Endothelial cell of umbilical vein (primary cell): ENCODE measurements around the gene NRP2. TPM values are rescaled to one million over a fixed set of nuclear protein-coding genes. Genes with fewer than 3 reads are reported as not detected.

Experiments used
- BruUV-seq: library from RNA; stranded (reverse); fragments of 400-500 nt; replicated peaks from 2 replicates; lab custom pipeline; 2021; lab: Mats Ljungman, UMichigan
- CTCF ChIA-PET: fragments of 300-600, 350-600 bp; sonication (Branson Sonifier 250); formaldehyde crosslinking; loops from one replicate; lab custom pipeline; 2021; ENCODE audit warnings: antibody characterized with exemption, inconsistent platforms; lab: Charles Lee
- POLR2A ChIA-PET: fragments of 300-600, 350-600 bp; sonication (Branson Sonifier 250); formaldehyde crosslinking; loops from one replicate; lab custom pipeline; 2021; ENCODE audit warnings: antibody characterized with exemption, inconsistent platforms; lab: Charles Lee
- DNase-seq: peaks from one replicate; pipeline ENCODE4 v3.0.0-alpha.2; 2011; ENCODE audit warnings: low read depth, low spot score
- FAIRE-seq: peaks from 2 replicates; lab custom pipeline; 2011; peaks lifted over from hg19 to GRCh38; lab: Jason Lieb, UNC
- H2AFZ ChIP-seq: 2 replicates; pipeline ENCODE4 v1.6.0; 2012; ENCODE audit warnings: low read depth, low read length, control low read depth, inconsistent platforms
- H3K27ac ChIP-seq: 2 replicates; pipeline ENCODE4 v1.5.1; 2011; ENCODE audit warnings: low read depth, mild to moderate bottlenecking, control low read depth, low read length, moderate library complexity; ENCODE audit not compliant: insufficient read depth
- H3K27me3 ChIP-seq, 2 experiments: 2 replicates each; pipeline versions ENCODE4 v1.6.0 to v1.6.1; 2011; ENCODE audit warnings: low read length in 2 of 2, mixed read lengths in 1 of 2; ENCODE audit not compliant: control insufficient read depth in 2 of 2, insufficient read depth in 2 of 2
- H3K36me3 ChIP-seq, 2 experiments: 2 replicates in 1 of 2; 3 replicates in 1 of 2; pipeline ENCODE4 v1.5.1; 2011; ENCODE audit warnings: low read length in 2 of 2, mild to moderate bottlenecking in 1 of 2, moderate library complexity in 1 of 2; ENCODE audit not compliant: control insufficient read depth in 2 of 2, insufficient read depth in 2 of 2; ENCODE audit errors: extremely low read depth in 1 of 2
- H3K4me1 ChIP-seq: 3 replicates; pipeline ENCODE4 v1.5.1; 2011; ENCODE audit warnings: mild to moderate bottlenecking, low read length; ENCODE audit not compliant: control insufficient read depth, insufficient read depth; ENCODE audit errors: extremely low read depth
- H3K4me2 ChIP-seq: 2 replicates; pipeline ENCODE4 v1.6.1; 2011; ENCODE audit warnings: low read length, control low read depth, mixed read lengths; ENCODE audit not compliant: insufficient read depth
- H3K4me3 ChIP-seq, 3 experiments: fragments of 200-600 bp in 1 of 3; sonication (generic), shearing (Covaris generic) in 1 of 3; replicated peaks in 1 of 3; 2 replicates each; pipeline ENCODE4 v1.5.1; 2011 to 2016; ENCODE audit warnings: control low read depth in 3 of 3, low read length in 3 of 3, mild to moderate bottlenecking in 2 of 3, inconsistent platforms in 1 of 3, low read depth in 1 of 3, moderate library complexity in 1 of 3; ENCODE audit not compliant: insufficient read depth in 1 of 3
- H3K79me2 ChIP-seq: 2 replicates; pipeline ENCODE4 v1.6.0; 2012; ENCODE audit warnings: low read length, inconsistent platforms; ENCODE audit not compliant: control insufficient read depth, insufficient read depth
- H3K9ac ChIP-seq: replicated peaks from 2 replicates; pipeline ENCODE3; 2011; ENCODE audit warnings: low read length, control low read depth; ENCODE audit not compliant: insufficient read depth; ENCODE audit errors: extremely low read depth
- H3K9me1 ChIP-seq: replicated peaks from 3 replicates; pipeline ENCODE4 v1.6.0; 2011; ENCODE audit warnings: mild to moderate bottlenecking, low read length; ENCODE audit not compliant: control insufficient read depth, insufficient read depth; ENCODE audit errors: extremely low read depth
- H3K9me3 ChIP-seq: replicated peaks from 2 replicates; pipeline ENCODE4 v1.5.1; 2012; ENCODE audit warnings: low read length, inconsistent platforms; ENCODE audit not compliant: control insufficient read depth, insufficient read depth
- H4K20me1 ChIP-seq: replicated peaks from 2 replicates; pipeline ENCODE3; 2011; ENCODE audit warnings: mild to moderate bottlenecking, low read length; ENCODE audit not compliant: control insufficient read depth, insufficient read depth; ENCODE audit errors: extremely low read depth
- EZH2 ChIP-seq: IDR thresholded peaks from 2 replicates; pipeline ENCODE4 v1.6.1; 2012; ENCODE audit warnings: borderline replicate concordance, low read depth, mild to moderate bottlenecking, moderate library complexity, low read length, inconsistent platforms; ENCODE audit not compliant: severe bottlenecking
- FOS ChIP-seq: IDR thresholded peaks from 2 replicates; pipeline ENCODE4 v1.6.1; 2011; ENCODE audit warnings: mild to moderate bottlenecking, low read length, moderate library complexity, borderline replicate concordance; ENCODE audit not compliant: insufficient read depth
- GATA2 ChIP-seq: IDR thresholded peaks from 2 replicates; pipeline ENCODE4 v1.7.0; 2011; ENCODE audit warnings: low read depth, mild to moderate bottlenecking, moderate library complexity, mixed read lengths, low read length; ENCODE audit not compliant: insufficient read length, insufficient read depth
- JUN ChIP-seq: IDR thresholded peaks from 2 replicates; pipeline ENCODE4 v1.6.1; 2011; ENCODE audit warnings: borderline replicate concordance, low read depth; ENCODE audit not compliant: insufficient read length, insufficient read depth
- MYC ChIP-seq: IDR thresholded peaks from one replicate; pipeline ENCODE4 v1.6.1; 2011; ENCODE audit warnings: mild to moderate bottlenecking, low read depth, low read length
- POLR2A ChIP-seq: IDR thresholded peaks from 2 replicates; pipeline ENCODE4 v1.6.1; 2012; ENCODE audit warnings: low read depth, mild to moderate bottlenecking, control low read depth, low read length
- POLR2AphosphoS5 ChIP-seq: IDR thresholded peaks from 2 replicates; pipeline ENCODE4 v1.6.1; 2012; ENCODE audit warnings: low read depth, mild to moderate bottlenecking, control low read depth, low read length, moderate library complexity; ENCODE audit not compliant: insufficient read depth
- dilution Hi-C: fragments of 300-500 bp; cut with MboI; formaldehyde crosslinking; loops from one replicate; pipeline ENCODE4 v1.15.0; 2019; ENCODE audit warnings: low sequenced_read_pairs; ENCODE audit not compliant: extremely low pct_ligation_motif_present
- intact Hi-C: fragments of 100-400 bp; cut with micrococcal nuclease; formaldehyde crosslinking; loops from one replicate; pipeline ENCODE4 v1.10.0; 2022
- polyA plus RNA-seq, 4 experiments: library from polyadenylated mRNA; depleted of rRNA in 3 of 4; stranded (reverse) in 3 of 4; unstranded in 1 of 4; fragments of >200 nt; gene quantifications; 2 replicates each; pipeline versions ENCODE4 v1.2.1 to v1.2.3, GENCODE V29; 2011 to 2012; ENCODE audit warnings: missing spikeins in 1 of 4
- total RNA-seq: library from RNA; stranded (reverse); gene quantifications from 2 replicates; pipeline ENCODE4 v1.2.3, GENCODE V29; 2021
- TF ChIP-seq, protein P1 (sequence below), 2 donors: IDR thresholded peaks; 1 replicate in 1 of 2; 2 replicates in 1 of 2; pipeline ENCODE4 v1.5.1; 2011; ENCODE audit warnings: low read length in 2 of 2, mild to moderate bottlenecking in 2 of 2, moderate library complexity in 2 of 2, control low read depth in 1 of 2, inconsistent platforms in 1 of 2, low read depth in 1 of 2; ENCODE audit not compliant: insufficient read depth in 1 of 2; ENCODE audit errors: extremely low read depth in 1 of 2
- TF ChIP-seq, protein P2 (sequence below): IDR thresholded peaks from 2 replicates; pipeline ENCODE4 v1.6.1; 2011; ENCODE audit not compliant: insufficient read depth, insufficient read length

Gene NRP2
- total and polyA plus RNA-seq, 2 donors (not counting 3 experiments of a cell fraction or from before 2014, with no cell fraction given): 160 to 240 TPM

DNA sequence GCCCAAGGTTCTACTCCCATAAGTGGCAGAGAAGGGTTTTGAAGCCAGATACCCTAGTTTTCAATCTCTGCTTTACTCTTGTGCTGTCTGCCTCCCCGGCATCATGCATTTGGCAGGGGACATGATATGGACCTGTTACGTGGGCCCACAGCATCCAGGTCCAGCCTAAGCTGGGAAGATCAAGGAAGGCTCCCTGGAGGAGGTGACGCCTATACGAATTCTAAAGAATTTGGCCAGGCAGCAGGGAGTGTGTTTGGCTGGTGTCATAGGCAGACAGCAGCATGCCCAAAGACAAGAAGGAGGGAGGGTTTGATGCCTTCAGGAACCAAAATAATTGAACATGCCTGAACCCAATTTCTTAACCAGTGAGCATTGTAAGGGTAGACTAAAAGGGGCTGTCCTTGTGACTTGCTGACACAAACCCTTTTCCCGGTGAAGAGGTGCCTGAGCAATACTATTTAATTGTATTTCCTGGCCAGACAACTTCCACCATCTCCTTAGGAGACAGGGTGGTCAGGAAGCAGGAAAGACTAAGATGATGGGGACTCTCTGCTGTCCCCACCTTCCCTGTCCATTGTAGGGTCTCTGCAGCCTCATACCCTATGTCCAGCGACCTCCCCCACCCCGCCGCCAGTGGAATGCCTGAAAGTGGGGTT is 21.3 kb downstream of the NRP2 start:
- Histone ChIP-seq H3K4me1 (peaks cover 91% of the 10 kb centered on the region), H3K9me1 (no peaks in the 10 kb centered on the region), H2AFZ (no peak overlapping the region), H3K4me3 (no peak overlapping the region), H3K27me3 (no peaks in the 10 kb centered on the region), H3K4me2 (no peak overlapping the region), H3K79me2 (peaks cover 9% of the 10 kb centered on the region), H3K9ac (no peak overlapping the region), H4K20me1 (no peaks in the 10 kb centered on the region), H3K36me3 (peaks cover 0 to 11% of the 10 kb centered on the region in 2 experiments), H3K27ac (peak overlapping the region; percentile 2), H3K9me3 (no peaks in the 10 kb centered on the region)
- DNase-seq: no peak
- ChIA-PET CTCF (interaction anchor here (1.8 kb wide), 1 partner anchor 21 kb away, joined by 5 read pairs; the partner anchor contains the start of gene NRP2), POLR2A (interaction anchor here (0.6 to 1.0 kb wide), 3 partner anchors 15 to 97 kb away, joined by 3 read pairs; partner anchors contain the start of gene NRP2)
- TF ChIP-seq, protein P1, sequence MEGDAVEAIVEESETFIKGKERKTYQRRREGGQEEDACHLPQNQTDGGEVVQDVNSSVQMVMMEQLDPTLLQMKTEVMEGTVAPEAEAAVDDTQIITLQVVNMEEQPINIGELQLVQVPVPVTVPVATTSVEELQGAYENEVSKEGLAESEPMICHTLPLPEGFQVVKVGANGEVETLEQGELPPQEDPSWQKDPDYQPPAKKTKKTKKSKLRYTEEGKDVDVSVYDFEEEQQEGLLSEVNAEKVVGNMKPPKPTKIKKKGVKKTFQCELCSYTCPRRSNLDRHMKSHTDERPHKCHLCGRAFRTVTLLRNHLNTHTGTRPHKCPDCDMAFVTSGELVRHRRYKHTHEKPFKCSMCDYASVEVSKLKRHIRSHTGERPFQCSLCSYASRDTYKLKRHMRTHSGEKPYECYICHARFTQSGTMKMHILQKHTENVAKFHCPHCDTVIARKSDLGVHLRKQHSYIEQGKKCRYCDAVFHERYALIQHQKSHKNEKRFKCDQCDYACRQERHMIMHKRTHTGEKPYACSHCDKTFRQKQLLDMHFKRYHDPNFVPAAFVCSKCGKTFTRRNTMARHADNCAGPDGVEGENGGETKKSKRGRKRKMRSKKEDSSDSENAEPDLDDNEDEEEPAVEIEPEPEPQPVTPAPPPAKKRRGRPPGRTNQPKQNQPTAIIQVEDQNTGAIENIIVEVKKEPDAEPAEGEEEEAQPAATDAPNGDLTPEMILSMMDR (IDR thresholded peaks at IDR 0.05; ENCODE audit: extremely low read depth in 1 of 2, insufficient read depth in 1 of 2, low read depth in 1 of 2, low read length in 2 of 2): no peak
- TF ChIP-seq EZH2: no peak
- TF ChIP-seq, protein P2, sequence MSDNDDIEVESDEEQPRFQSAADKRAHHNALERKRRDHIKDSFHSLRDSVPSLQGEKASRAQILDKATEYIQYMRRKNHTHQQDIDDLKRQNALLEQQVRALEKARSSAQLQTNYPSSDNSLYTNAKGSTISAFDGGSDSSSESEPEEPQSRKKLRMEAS: no peak
- no peak for TF ChIP-seq JUN
- no peak for TF ChIP-seq FOS
- TF ChIP-seq GATA2: no peak
- no peak for TF ChIP-seq MYC
- no peak for TF ChIP-seq POLR2A
- TF ChIP-seq POLR2AphosphoS5: no peak
- intact Hi-C loops: no loop called here
- no TSS peak for BruUV-seq
- dilution Hi-C loops: no loop called here
- peak; percentile 12 for FAIRE-seq
